Measurements from ENCODE around the gene ADAMTS9. TPM values are rescaled to one million over a fixed set of nuclear protein-coding genes. Genes with fewer than 3 reads are reported as not detected.

Gene ADAMTS9
- total and polyA plus RNA-seq, 2 donors (not counting 1 experiment from before 2014, with no cell fraction given) = not detected

- H3K4me3 ChIP-seq (ENCODE audit: control extremely low read depth in 1 of 5, extremely low read depth in 1 of 5, insufficient read depth in 1 of 5, low read depth in 2 of 5, low read length in 4 of 5) = no peak overlapping the region
- H4K20me1 ChIP-seq (ENCODE audit: control insufficient read depth, insufficient read depth, low read length, poor library complexity, severe bottlenecking) = no peaks in the 10 kb centered on the region
- no peak overlapping the region for H3K27ac Mint-ChIP-seq
- POLR2A ChIA-PET = no interaction called here
- no peaks in the 10 kb centered on the region for H3K79me2 ChIP-seq (ENCODE audit: control insufficient read depth, insufficient read depth, low read length)
- H3K36me3 ChIP-seq (replicated peaks in 1 of 2; ENCODE audit: control extremely low read depth in 1 of 2, control insufficient read depth in 1 of 2, extremely low read depth in 1 of 2, insufficient read depth in 2 of 2, low read length in 1 of 2) = no peaks in the 10 kb centered on the region
- H3K9me3 Mint-ChIP-seq (ENCODE audit: insufficient read depth) = no peaks in the 10 kb centered on the region
- no CpG with 5 or more reads among the region's 8 CpGs for WGBS (ENCODE audit: insufficient coverage)
- no peak overlapping the region for H2AFZ ChIP-seq (ENCODE audit: insufficient read depth, low read depth, low read length, poor library complexity, severe bottlenecking)
- H3K4me1 Mint-ChIP-seq = peaks cover 2% of the 10 kb centered on the region
- peak; percentile 36 for TF ChIP-seq CTCF (IDR thresholded peaks at IDR 0.05)
- TF ChIP-seq EZH2 (IDR thresholded peaks at IDR 0.05; ENCODE audit: borderline replicate concordance, insufficient read depth, low read depth, low read length, poor library complexity, severe bottlenecking) = no peak
- DNase-seq = no peak
- no peak overlapping the region for H3K27ac ChIP-seq (ENCODE audit: low read length in 2 of 2)
- ATAC-seq (ENCODE audit: low read depth) = no peak
- H3K4me2 ChIP-seq (replicated peaks; ENCODE audit: low read depth, low read length, poor library complexity, severe bottlenecking) = no peak overlapping the region
- CTCF ChIA-PET = no interaction called here
- intact Hi-C loops (cut with micrococcal nuclease) = no loop called here
- H3K9ac ChIP-seq (ENCODE audit: low read length) = no peak overlapping the region
- peaks cover 0 to 4% of the 10 kb centered on the region in 2 donors for H3K4me1 ChIP-seq (ENCODE audit: control insufficient read depth in 2 of 2, insufficient read depth in 2 of 2, low read length in 2 of 2)
- H3K27me3 Mint-ChIP-seq = peaks cover 11% of the 10 kb centered on the region
- no peaks in the 10 kb centered on the region for H3K9me3 ChIP-seq (ENCODE audit: control extremely low read depth in 1 of 3, control insufficient read depth in 2 of 3, insufficient read depth in 1 of 3, low read length in 2 of 3)
- H3K27me3 ChIP-seq (replicated peaks in 1 of 4; ENCODE audit: control extremely low read depth in 1 of 4, control insufficient read depth in 3 of 4, insufficient read depth in 4 of 4, low read length in 3 of 4) = no peaks in the 10 kb centered on the region
- no peak overlapping the region for H3K4me3 Mint-ChIP-seq
Measured at GRCh38 chr3:64530434-64531049, 157.3 kb downstream of the ADAMTS9 start.

- Histone ChIP-seq H3K9me3 (ENCODE audit: control extremely low read depth in 1 of 3, control insufficient read depth in 2 of 3, insufficient read depth in 1 of 3, low read length in 2 of 3) (no peaks in the 10 kb centered on the region), H3K36me3 (replicated peaks in 1 of 2; ENCODE audit: control extremely low read depth in 1 of 2, control insufficient read depth in 1 of 2, extremely low read depth in 1 of 2, insufficient read depth in 2 of 2, low read length in 1 of 2) (no peaks in the 10 kb centered on the region), H3K4me3 (ENCODE audit: control extremely low read depth in 1 of 5, extremely low read depth in 1 of 5, insufficient read depth in 1 of 5, low read depth in 2 of 5, low read length in 4 of 5) (no peak overlapping the region), H3K4me2 (replicated peaks; ENCODE audit: low read depth, low read length, poor library complexity, severe bottlenecking) (no peak overlapping the region), H3K4me1 (ENCODE audit: control insufficient read depth in 2 of 2, insufficient read depth in 2 of 2, low read length in 2 of 2) (no peaks in the 10 kb centered on the region), H2AFZ (ENCODE audit: insufficient read depth, low read depth, low read length, poor library complexity, severe bottlenecking) (no peak overlapping the region), H3K27ac (ENCODE audit: low read length in 2 of 2) (no peak overlapping the region), H3K79me2 (ENCODE audit: control insufficient read depth, insufficient read depth, low read length) (no peaks in the 10 kb centered on the region), H4K20me1 (ENCODE audit: control insufficient read depth, insufficient read depth, low read length, poor library complexity, severe bottlenecking) (no peaks in the 10 kb centered on the region), H3K27me3 (replicated peaks in 1 of 4; ENCODE audit: control extremely low read depth in 1 of 4, control insufficient read depth in 3 of 4, insufficient read depth in 4 of 4, low read length in 3 of 4) (no peaks in the 10 kb centered on the region), H3K9ac (ENCODE audit: low read length) (no peak overlapping the region)
- POLR2A ChIA-PET = no interaction called here
- TF ChIP-seq CTCF (IDR thresholded peaks at IDR 0.05) (no peak), EZH2 (IDR thresholded peaks at IDR 0.05; ENCODE audit: borderline replicate concordance, insufficient read depth, low read depth, low read length, poor library complexity, severe bottlenecking) (no peak)
- ATAC-seq (ENCODE audit: low read depth) (no peak), DNase-seq (no peak)
- WGBS (ENCODE audit: insufficient coverage) = no CpG with 5 or more reads among the region's 3 CpGs
- Mint-ChIP-seq H3K27ac (no peak overlapping the region), H3K4me1 (no peaks in the 10 kb centered on the region), H3K9me3 (ENCODE audit: insufficient read depth) (no peaks in the 10 kb centered on the region), H3K27me3 (no peaks in the 10 kb centered on the region), H3K4me3 (no peak overlapping the region)
- CTCF ChIA-PET = no interaction called here
- intact Hi-C loops (cut with micrococcal nuclease) = no loop called here
Measured at GRCh38 chr3:64523324-64523723, 164.5 kb downstream of the ADAMTS9 start.

Measured in B cell (primary cell).